Upper lobe of right lung (tissue), 1 donor: ENCODE results near the gene ACCSL. TPM values are rescaled to one million over a fixed set of nuclear protein-coding genes. Genes with fewer than 3 reads are reported as not detected.

ENCODE experiments used
- ATAC-seq: fragments of 200-7000 bp; cut with Tn5 transposase; one replicate; pipeline ENCODE4 v1.9.1; 2020; ENCODE audit warnings: mild to moderate bottlenecking, moderate library complexity
- DNase-seq: peaks from one replicate; pipeline ENCODE4 v3.0.0-alpha.2; 2020
- H3K27ac ChIP-seq: fragments of 200-600 bp; one replicate; pipeline ENCODE4 v1.8.0; 2022
- H3K27me3 ChIP-seq: fragments of 200-600 bp; one replicate; pipeline ENCODE4 v1.8.0; 2022; ENCODE audit warnings: mild to moderate bottlenecking
- H3K36me3 ChIP-seq: fragments of 200-600 bp; one replicate; pipeline ENCODE4 v1.8.0; 2022
- H3K4me1 ChIP-seq: fragments of 200-600 bp; one replicate; pipeline ENCODE4 v1.8.0; 2022
- H3K4me3 ChIP-seq: fragments of 200-600 bp; one replicate; pipeline ENCODE4 v1.8.0; 2022; ENCODE audit warnings: mild to moderate bottlenecking
- H3K9me3 ChIP-seq: fragments of 200-600 bp; one replicate; pipeline ENCODE4 v1.8.0; 2022
- CTCF ChIP-seq: fragments of 200-600 bp; IDR thresholded peaks from one replicate; pipeline ENCODE4 v1.8.0; 2022; ENCODE audit warnings: antibody characterized with exemption
- intact Hi-C: fragments of 100-400 bp; cut with DNase I; formaldehyde crosslinking; loops from one replicate; pipeline ENCODE4 v1.11.0; 2022
- total RNA-seq: library from RNA; stranded (reverse); fragmentation: NEBNext Ultra II Directional; extraction: Animal tissue kit (Norgen Biotek cat#: 25700); gene quantifications from one replicate; pipeline ENCODE4 v1.2.1, GENCODE V29; 2021
- donor health status: DM: no; HTN: yes; CAD: no; lungs with severe emphysema.

ACCSL gene
- total RNA-seq, 1 donor from 2014 or later, result not detected

GRCh38 chr11:44004452-44005062 lies 43.2 kb upstream of the ACCSL start:
- ATAC-seq (no peak), DNase-seq (no peak)
- H3K27me3 ChIP-seq, result no peaks in the 10 kb centered on the region
- intact Hi-C loops, result no loop called here
- no peak for TF ChIP-seq CTCF
- no peaks in the 10 kb centered on the region for H3K4me1 ChIP-seq
- H3K9me3 ChIP-seq, result no peaks in the 10 kb centered on the region
- no peak overlapping the region for H3K4me3 ChIP-seq
- H3K27ac ChIP-seq, result no peak overlapping the region
- no peaks in the 10 kb centered on the region for H3K36me3 ChIP-seq

- intact Hi-C loops, result no loop called here
- Histone ChIP-seq H3K27me3 (no peaks in the 10 kb centered on the region), H3K27ac (no peak overlapping the region), H3K9me3 (no peaks in the 10 kb centered on the region), H3K4me1 (no peaks in the 10 kb centered on the region), H3K4me3 (no peak overlapping the region), H3K36me3 (no peaks in the 10 kb centered on the region)
- DNase-seq (no peak), ATAC-seq (no peak)
- TF ChIP-seq CTCF, result no peak
These were observed 42.6 kb upstream of the ACCSL start for GRCh38 chr11:44005063-44005701.

- ATAC-seq (no peak), DNase-seq (no peak)
- Histone ChIP-seq H3K36me3 (no peaks in the 10 kb centered on the region), H3K27me3 (no peaks in the 10 kb centered on the region), H3K4me3 (no peak overlapping the region), H3K4me1 (no peaks in the 10 kb centered on the region), H3K9me3 (no peaks in the 10 kb centered on the region), H3K27ac (no peak overlapping the region)
- intact Hi-C loops, result no loop called here
- no peak for TF ChIP-seq CTCF
These were observed 41.8 kb upstream of the ACCSL start for GRCh38 chr11:44005956-44006355.

- no peaks in the 10 kb centered on the region for H3K36me3 ChIP-seq
- intact Hi-C loops, result no loop called here
- H3K4me1 ChIP-seq, result no peaks in the 10 kb centered on the region
- no peaks in the 10 kb centered on the region for H3K27me3 ChIP-seq
- DNase-seq, result no peak
- no peaks in the 10 kb centered on the region for H3K9me3 ChIP-seq
- no peak for ATAC-seq
- no peak for TF ChIP-seq CTCF
- no peak overlapping the region for H3K4me3 ChIP-seq
- no peak overlapping the region for H3K27ac ChIP-seq
These were observed 40.8 kb upstream of the ACCSL start for GRCh38 chr11:44006917-44007361.

GRCh38 chr11:44007481-44008087 lies 40.2 kb upstream of the ACCSL start:
- TF ChIP-seq CTCF, result no peak
- Histone ChIP-seq H3K36me3 (no peaks in the 10 kb centered on the region), H3K4me1 (no peaks in the 10 kb centered on the region), H3K27me3 (no peaks in the 10 kb centered on the region), H3K27ac (no peak overlapping the region), H3K4me3 (no peak overlapping the region), H3K9me3 (no peaks in the 10 kb centered on the region)
- intact Hi-C loops, result no loop called here
- ATAC-seq, result no peak
- DNase-seq, result no peak
